Stimulated activated naive CD8-positive, alpha-beta T cell treated with anti-CD3 and anti-CD28 coated beads, Interleukin-15, Interleukin-2, amounts not matched to agents 100 U/mL and 50 U/mL, for 24 hours (primary cell): Measurements from ENCODE around the gene GIMAP7.
"Not testable (repeated sequence)": the region's sequence is repeated elsewhere in the genome, so short reads cannot be mapped to it uniquely, and the experiment has no call there.

Source experiments
- ATAC-seq: fragments of 150-1000 bp; cut with Tn5 transposase; one replicate; pipeline ENCODE4 v1.10.0; 2021
- DNase-seq: peaks from one replicate; pipeline ENCODE4 v3.0.0; 2021

Gene GIMAP7

GRCh38 chr7:150513758-150514157, 914 bp upstream of the GIMAP7 start:
- DNase-seq (no peak), ATAC-seq (no peak)

GRCh38 chr7:150515248-150516147, 826 bp downstream of the GIMAP7 start:
- ATAC-seq (peak; percentile 34), DNase-seq (no peak)

GRCh38 chr7:150516956-150517745, 2.5 kb downstream of the GIMAP7 start:
- ATAC-seq (no peak), DNase-seq (no peak)

GRCh38 chr7:150519310-150519709, 4.6 kb downstream of the GIMAP7 start:
- DNase-seq (no peak), ATAC-seq (no peak)

- ATAC-seq = peak; percentile 42
- peak; percentile 41 for DNase-seq
Measured at GRCh38 chr7:150520145-150520544, 5.5 kb downstream of the GIMAP7 start.

GRCh38 chr7:150522931-150523330, 8.3 kb downstream of the GIMAP7 start:
- not testable (repeated sequence) for DNase-seq, ATAC-seq

GRCh38 chr7:150524018-150524417, 9.3 kb downstream of the GIMAP7 start:
- ATAC-seq = peak; percentile 77
- DNase-seq = peak; percentile 40

- no peak for DNase-seq
- ATAC-seq = no peak
Measured at GRCh38 chr7:150531704-150532103, 17.0 kb downstream of the GIMAP7 start.

- ATAC-seq = no peak
- no peak for DNase-seq
Measured at GRCh38 chr7:150538259-150538658, 23.6 kb downstream of the GIMAP7 start.

GRCh38 chr7:150553163-150553562, 38.5 kb downstream of the GIMAP7 start:
- DNase-seq (no peak), ATAC-seq (peak; percentile 43)

GRCh38 chr7:150556521-150557138, 42.0 kb downstream of the GIMAP7 start:
- peak; percentile 45 for ATAC-seq
- no peak for DNase-seq

- ATAC-seq (no peak), DNase-seq (no peak)
Measured at GRCh38 chr7:150560486-150560885, 45.8 kb downstream of the GIMAP7 start.

GRCh38 chr7:150562919-150563318, 48.2 kb downstream of the GIMAP7 start:
- ATAC-seq = no peak
- DNase-seq = no peak

- peak; percentile 34 for ATAC-seq
Measured at GRCh38 chr7:150564006-150564405, 49.3 kb downstream of the GIMAP7 start.

GRCh38 chr7:150564566-150564965, 49.9 kb downstream of the GIMAP7 start:
- DNase-seq = no peak

More at GRCh38 chr7:150564006-150564405, 49.3 kb downstream of the GIMAP7 start:
- no peak for DNase-seq

GRCh38 chr7:150565239-150565638, 50.6 kb downstream of the GIMAP7 start:
- no peak for ATAC-seq
- DNase-seq = no peak

More at GRCh38 chr7:150564566-150564965, 49.9 kb downstream of the GIMAP7 start:
- ATAC-seq = no peak

- ATAC-seq = no peak
- no peak for DNase-seq
Measured at GRCh38 chr7:150566123-150566522, 51.5 kb downstream of the GIMAP7 start.

GRCh38 chr7:150566572-150566971, 51.9 kb downstream of the GIMAP7 start:
- no peak for DNase-seq
- peak; percentile 37 for ATAC-seq

GRCh38 chr7:150567169-150567568, 52.5 kb downstream of the GIMAP7 start, which contains the start of gene GIMAP4:
GIMAP4 (plus strand) TSS chr7:150567390; CDS start chr7:150569902, 2,512 bp downstream.
- DNase-seq (no peak), ATAC-seq (no peak)

GRCh38 chr7:150567871-150568301, 53.2 kb downstream of the GIMAP7 start:
- no peak for DNase-seq
- ATAC-seq = peak; percentile 31

GRCh38 chr7:150568714-150569113, 54.0 kb downstream of the GIMAP7 start:
- no peak for DNase-seq
- ATAC-seq = peak; percentile 38

GRCh38 chr7:150569245-150569955, 54.7 kb downstream of the GIMAP7 start:
- DNase-seq = no peak
- no peak for ATAC-seq
